ENCODE results near the gene AIF1L. TPM values are rescaled to one million over a fixed set of nuclear protein-coding genes. Genes with fewer than 3 reads are reported as not detected.

AIF1L gene
- total and polyA plus RNA-seq, 2 of the 13 experiments (the other 11 are each of a cell fraction or from before 2014, with no cell fraction given) = 12.4 to 36.5 TPM

DNA sequence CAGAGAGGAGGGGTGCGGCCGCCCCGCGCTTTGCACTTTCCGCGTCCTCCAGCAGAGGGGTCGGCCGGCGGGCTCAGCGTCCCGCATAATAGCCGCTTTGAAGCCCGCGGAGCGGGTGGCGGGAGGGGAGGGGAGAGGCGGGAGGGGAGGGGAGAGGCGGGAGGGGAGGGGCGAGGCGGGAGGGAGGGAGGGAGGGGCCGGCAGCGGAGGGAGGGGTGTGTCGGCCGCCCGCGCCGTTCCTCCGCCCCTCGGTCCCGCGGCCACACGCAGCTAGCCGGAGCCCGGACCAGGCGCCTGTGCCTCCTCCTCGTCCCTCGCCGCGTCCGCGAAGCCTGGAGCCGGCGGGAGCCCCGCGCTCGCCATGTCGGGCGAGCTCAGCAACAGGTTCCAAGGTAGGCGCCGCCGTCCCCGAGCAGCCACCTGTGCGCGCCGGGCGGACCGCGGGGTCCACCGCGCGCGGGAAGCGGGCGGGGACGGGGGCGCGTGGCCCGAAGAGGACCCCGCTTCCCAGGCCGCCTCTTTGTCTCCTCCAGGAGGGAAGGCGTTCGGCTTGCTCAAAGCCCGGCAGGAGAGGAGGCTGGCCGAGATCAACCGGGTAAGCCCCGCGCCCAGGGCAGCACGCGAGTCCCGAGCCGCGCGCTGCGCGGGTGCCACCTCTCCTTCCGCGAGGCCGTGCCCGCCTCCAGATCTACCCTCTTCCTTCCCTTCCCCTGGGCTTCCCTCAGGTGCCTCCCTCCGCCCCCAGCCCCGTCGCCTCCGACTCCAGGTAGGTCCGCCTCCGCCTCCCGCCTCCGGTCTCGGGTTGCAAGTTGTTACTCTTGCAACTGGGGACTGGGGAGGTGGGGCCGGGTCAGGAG lies at the start of gene AIF1L (continued):
- TF ChIP-seq, protein P1, sequence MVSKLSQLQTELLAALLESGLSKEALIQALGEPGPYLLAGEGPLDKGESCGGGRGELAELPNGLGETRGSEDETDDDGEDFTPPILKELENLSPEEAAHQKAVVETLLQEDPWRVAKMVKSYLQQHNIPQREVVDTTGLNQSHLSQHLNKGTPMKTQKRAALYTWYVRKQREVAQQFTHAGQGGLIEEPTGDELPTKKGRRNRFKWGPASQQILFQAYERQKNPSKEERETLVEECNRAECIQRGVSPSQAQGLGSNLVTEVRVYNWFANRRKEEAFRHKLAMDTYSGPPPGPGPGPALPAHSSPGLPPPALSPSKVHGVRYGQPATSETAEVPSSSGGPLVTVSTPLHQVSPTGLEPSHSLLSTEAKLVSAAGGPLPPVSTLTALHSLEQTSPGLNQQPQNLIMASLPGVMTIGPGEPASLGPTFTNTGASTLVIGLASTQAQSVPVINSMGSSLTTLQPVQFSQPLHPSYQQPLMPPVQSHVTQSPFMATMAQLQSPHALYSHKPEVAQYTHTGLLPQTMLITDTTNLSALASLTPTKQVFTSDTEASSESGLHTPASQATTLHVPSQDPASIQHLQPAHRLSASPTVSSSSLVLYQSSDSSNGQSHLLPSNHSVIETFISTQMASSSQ (IDR thresholded peaks at IDR 0.05; ENCODE audit: low read depth) = no peak
- TF ChIP-seq, protein P1 (CRISPR knock-in tag; IDR thresholded peaks at IDR 0.05; ENCODE audit: borderline replicate concordance) = no peak
- no peak for TF ChIP-seq JARID2 (CRISPR knock-in tag; IDR thresholded peaks at IDR 0.05; ENCODE audit: insufficient replicate concordance)
- peak; percentile 58; the same call in 1 of the 2 replicates for TF ChIP-seq SIX4 (CRISPR knock-in tag; IDR thresholded peaks at IDR 0.05)
- TF ChIP-seq ZNF574 (CRISPR knock-in tag; IDR thresholded peaks at IDR 0.05) = no peak
- no peak for TF ChIP-seq ZSCAN29 (CRISPR knock-in tag; conservative IDR thresholded peaks at IDR 0.05)
- TF ChIP-seq GLI4 (CRISPR knock-in tag; IDR thresholded peaks at IDR 0.05; ENCODE audit: borderline replicate concordance) = 0 out of 2 replicates have a peak, but pooled peaks have one; percentile 40
- TF ChIP-seq, protein P2, sequence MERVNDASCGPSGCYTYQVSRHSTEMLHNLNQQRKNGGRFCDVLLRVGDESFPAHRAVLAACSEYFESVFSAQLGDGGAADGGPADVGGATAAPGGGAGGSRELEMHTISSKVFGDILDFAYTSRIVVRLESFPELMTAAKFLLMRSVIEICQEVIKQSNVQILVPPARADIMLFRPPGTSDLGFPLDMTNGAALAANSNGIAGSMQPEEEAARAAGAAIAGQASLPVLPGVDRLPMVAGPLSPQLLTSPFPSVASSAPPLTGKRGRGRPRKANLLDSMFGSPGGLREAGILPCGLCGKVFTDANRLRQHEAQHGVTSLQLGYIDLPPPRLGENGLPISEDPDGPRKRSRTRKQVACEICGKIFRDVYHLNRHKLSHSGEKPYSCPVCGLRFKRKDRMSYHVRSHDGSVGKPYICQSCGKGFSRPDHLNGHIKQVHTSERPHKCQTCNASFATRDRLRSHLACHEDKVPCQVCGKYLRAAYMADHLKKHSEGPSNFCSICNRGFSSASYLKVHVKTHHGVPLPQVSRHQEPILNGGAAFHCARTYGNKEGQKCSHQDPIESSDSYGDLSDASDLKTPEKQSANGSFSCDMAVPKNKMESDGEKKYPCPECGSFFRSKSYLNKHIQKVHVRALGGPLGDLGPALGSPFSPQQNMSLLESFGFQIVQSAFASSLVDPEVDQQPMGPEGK (CRISPR knock-in tag; IDR thresholded peaks at IDR 0.05) = 0 out of 2 replicates have a peak, but pooled peaks have one; percentile 4
- TF ChIP-seq ZNF143 (CRISPR knock-in tag; IDR thresholded peaks at IDR 0.05) = no peak
- no peak for TF ChIP-seq SRSF4 (IDR thresholded peaks at IDR 0.05; ENCODE audit: low read depth, low read length, poor library complexity, severe bottlenecking)
- TF ChIP-seq, protein P3, sequence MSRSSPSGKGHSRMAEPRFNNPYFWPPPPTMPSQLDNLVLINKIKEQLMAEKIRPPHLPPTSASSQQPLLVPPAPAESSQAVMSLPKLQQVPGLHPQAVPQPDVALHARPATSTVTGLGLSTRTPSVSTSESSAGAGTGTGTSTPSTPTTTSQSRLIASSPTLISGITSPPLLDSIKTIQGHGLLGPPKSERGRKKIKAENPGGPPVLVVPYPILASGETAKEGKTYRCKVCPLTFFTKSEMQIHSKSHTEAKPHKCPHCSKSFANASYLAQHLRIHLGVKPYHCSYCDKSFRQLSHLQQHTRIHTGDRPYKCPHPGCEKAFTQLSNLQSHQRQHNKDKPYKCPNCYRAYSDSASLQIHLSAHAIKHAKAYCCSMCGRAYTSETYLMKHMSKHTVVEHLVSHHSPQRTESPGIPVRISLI (CRISPR knock-in tag; IDR thresholded peaks at IDR 0.05; ENCODE audit: borderline replicate concordance) = 0 out of 2 replicates have a peak, but pooled peaks have one; percentile 8
- TF ChIP-seq CEBPG (CRISPR knock-in tag; IDR thresholded peaks at IDR 0.05) = no peak
- no peak for TF ChIP-seq ZNF691 (CRISPR knock-in tag; IDR thresholded peaks at IDR 0.05; ENCODE audit: borderline replicate concordance, low read depth)
- TF ChIP-seq CHD2 (IDR thresholded peaks at IDR 0.05; ENCODE audit: low read depth, low read length) = no peak
